ENCODE measurements around the gene PHOSPHO2. TPM values are rescaled to one million over a fixed set of nuclear protein-coding genes. Genes with fewer than 3 reads are reported as not detected.

PHOSPHO2 gene
- total RNA-seq, 5 donors from 2014 or later (not counting 1 experiment from before 2014, with no cell fraction given) = 3.6 to 8.6 (median 6.1) TPM

DNA sequence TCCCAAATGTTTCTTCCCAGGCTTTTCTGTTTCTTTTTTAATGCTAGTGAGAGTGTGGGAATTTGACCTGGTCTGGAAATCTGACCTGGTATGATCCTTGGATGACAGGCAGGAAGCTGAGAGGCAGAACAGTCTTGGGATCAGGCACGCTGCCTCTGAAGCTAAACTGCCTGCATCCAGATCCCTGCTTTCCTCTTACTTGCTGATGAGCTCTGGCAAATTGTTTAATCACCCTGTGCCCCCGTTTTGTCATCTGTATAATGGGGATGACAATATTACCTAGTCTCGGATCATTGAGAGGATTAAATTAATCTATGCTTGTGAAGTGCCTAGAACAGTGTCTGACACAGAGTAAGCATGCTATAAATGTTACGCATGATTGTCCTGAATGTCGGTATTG is 42.6 kb downstream of the PHOSPHO2 start:
- CTCF ChIA-PET = no interaction called here
- Mint-ChIP-seq H3K9me3 (no peaks in the 10 kb centered on the region), H3K36me3 (no peaks in the 10 kb centered on the region), H3K27me3 (peaks cover 19 to 28% of the 10 kb centered on the region in 2 donors), H3K4me1 (peaks cover 16 to 20% (median 18%) of the 10 kb centered on the region in 3 donors), H3K27ac (no peak overlapping the region), H3K4me3 (no peak overlapping the region)
- DNase-seq = no peak
- H3K9me3 ChIP-seq = no peaks in the 10 kb centered on the region
- no peak overlapping the region for H3K27ac ChIP-seq (ENCODE audit: low read length)
- H3K4me1 ChIP-seq (ENCODE audit: control insufficient read depth in 1 of 2, extremely low read depth in 1 of 2, insufficient read depth in 2 of 2, low read length in 2 of 2) = peaks cover 3 to 13% of the 10 kb centered on the region in 2 experiments
- WGBS (ENCODE audit: insufficient coverage) = 88% methylated on average over 4 of the region's 5 CpGs
- no peaks in the 10 kb centered on the region for H3K36me3 ChIP-seq (ENCODE audit: control insufficient read depth in 2 of 2, extremely low read depth in 1 of 2, insufficient read depth in 1 of 2, low read length in 1 of 2)
- peaks cover 0 to 13% of the 10 kb centered on the region in 2 experiments for H3K27me3 ChIP-seq (replicated peaks in 1 of 2; ENCODE audit: control insufficient read depth in 2 of 2, extremely low read depth in 1 of 2, insufficient read depth in 2 of 2, low read length in 1 of 2)
- POLR2A ChIA-PET = interaction anchor here in 1 of 2 donors (0.6 kb wide), 1 partner anchor 39 kb away, joined by 3 read pairs; no protein-coding TSS in a partner anchor
- no peak overlapping the region for H3K4me3 ChIP-seq (ENCODE audit: control insufficient read depth in 1 of 2, extremely low read depth in 1 of 2, low read length in 1 of 2)
- no peak for ATAC-seq (replicated peaks in 1 of 4)

DNA sequence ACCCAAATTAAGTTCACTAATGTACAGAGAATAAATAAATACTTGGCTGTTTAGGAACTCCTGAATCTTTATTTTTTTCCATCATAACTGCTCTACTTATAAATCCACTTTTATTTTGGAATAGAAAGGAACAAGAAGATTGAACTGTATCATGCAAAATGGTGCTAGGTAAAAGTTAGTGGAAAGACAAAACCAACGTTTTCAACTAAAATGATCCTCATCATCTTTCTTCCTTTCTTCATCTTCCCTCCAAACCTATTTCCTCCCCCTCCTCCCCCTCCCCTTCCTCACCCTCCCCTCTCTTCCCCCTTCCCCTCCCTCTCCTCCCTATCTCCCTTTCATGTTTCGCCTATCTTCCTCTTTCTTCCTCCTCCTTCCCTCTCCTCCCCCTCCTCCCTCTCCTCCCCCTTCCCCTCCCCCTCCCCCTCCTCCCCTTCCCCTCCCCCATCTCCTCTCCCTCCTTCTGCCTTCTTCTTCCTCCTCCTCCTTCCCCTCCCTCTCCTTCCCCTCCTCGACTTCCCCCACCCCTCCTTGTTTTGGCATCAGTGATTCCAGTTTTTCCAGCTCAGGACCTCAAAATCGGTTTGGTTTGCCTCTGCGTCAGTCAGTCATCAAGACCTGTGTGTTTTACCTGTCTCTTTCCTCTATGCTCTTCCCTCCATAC is 44.4 kb downstream of the PHOSPHO2 start:
- Mint-ChIP-seq H3K27me3 (peaks cover 14 to 18% of the 10 kb centered on the region in 2 donors), H3K27ac (no peak overlapping the region), H3K4me3 (no peak overlapping the region), H3K4me1 (peaks cover under 1 to 5% (median 5%) of the 10 kb centered on the region in 3 donors), H3K9me3 (no peaks in the 10 kb centered on the region), H3K36me3 (no peaks in the 10 kb centered on the region)
- DNase-seq (no peak), ATAC-seq (replicated peaks in 1 of 4) (no peak)
- CTCF ChIA-PET = no interaction called here
- no peaks in the 10 kb centered on the region for H3K9me3 ChIP-seq
- POLR2A ChIA-PET = no interaction called here
- H3K27ac ChIP-seq (ENCODE audit: low read length) = no peak overlapping the region
- no peaks in the 10 kb centered on the region for H3K36me3 ChIP-seq (ENCODE audit: control insufficient read depth in 2 of 2, extremely low read depth in 1 of 2, insufficient read depth in 1 of 2, low read length in 1 of 2)
- H3K27me3 ChIP-seq (replicated peaks in 1 of 2; ENCODE audit: control insufficient read depth in 2 of 2, extremely low read depth in 1 of 2, insufficient read depth in 2 of 2, low read length in 1 of 2) = peaks cover 0 to 4% of the 10 kb centered on the region in 2 experiments
- H3K4me3 ChIP-seq (ENCODE audit: control insufficient read depth in 1 of 2, extremely low read depth in 1 of 2, low read length in 1 of 2) = no peak overlapping the region
- peaks cover 0 to 4% of the 10 kb centered on the region in 2 experiments for H3K4me1 ChIP-seq (ENCODE audit: control insufficient read depth in 1 of 2, extremely low read depth in 1 of 2, insufficient read depth in 2 of 2, low read length in 2 of 2)
- WGBS (ENCODE audit: insufficient coverage) = 97% methylated on average over 3 of the region's 5 CpGs

DNA sequence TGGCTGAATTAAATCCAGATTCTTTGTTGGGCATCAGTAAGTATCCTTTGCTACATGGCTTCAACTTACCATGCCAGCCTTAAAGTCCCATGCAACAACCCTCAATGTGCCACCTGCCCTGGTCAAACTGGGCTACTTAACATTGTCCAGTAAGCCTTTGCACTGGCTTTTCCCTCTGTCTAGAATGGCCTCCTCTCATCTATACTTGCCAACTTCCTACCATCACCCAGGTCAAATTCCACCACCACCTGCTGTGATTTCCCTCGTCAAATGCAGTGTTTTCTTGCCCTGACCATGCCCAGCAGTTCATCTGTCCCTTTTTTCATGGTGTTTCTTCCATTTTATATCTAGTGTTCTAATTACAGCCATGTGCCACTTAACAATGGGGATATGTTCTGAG is 45.1 kb downstream of the PHOSPHO2 start:
- H3K4me1 Mint-ChIP-seq = peaks cover 0 to 4% (median 4%) of the 10 kb centered on the region in 3 donors
- Histone ChIP-seq H3K9me3 (no peaks in the 10 kb centered on the region), H3K27ac (ENCODE audit: low read length) (no peak overlapping the region), H3K4me1 (ENCODE audit: control insufficient read depth in 1 of 2, extremely low read depth in 1 of 2, insufficient read depth in 2 of 2, low read length in 2 of 2) (peaks cover 0 to 4% of the 10 kb centered on the region in 2 experiments), H3K27me3 (replicated peaks in 1 of 2; ENCODE audit: control insufficient read depth in 2 of 2, extremely low read depth in 1 of 2, insufficient read depth in 2 of 2, low read length in 1 of 2) (peaks cover 0 to 3% of the 10 kb centered on the region in 2 experiments), H3K4me3 (ENCODE audit: control insufficient read depth in 1 of 2, extremely low read depth in 1 of 2, low read length in 1 of 2) (no peak overlapping the region), H3K36me3 (ENCODE audit: control insufficient read depth in 2 of 2, extremely low read depth in 1 of 2, insufficient read depth in 1 of 2, low read length in 1 of 2) (no peaks in the 10 kb centered on the region)
- DNase-seq = no peak
- H3K9me3 Mint-ChIP-seq = no peaks in the 10 kb centered on the region
- H3K27me3 Mint-ChIP-seq = peaks cover 14 to 17% of the 10 kb centered on the region in 2 donors
- 100% methylated on average over 1 of the region's 1 CpG for WGBS (ENCODE audit: insufficient coverage)
- ChIA-PET POLR2A (no interaction called here), CTCF (no interaction called here)
- H3K27ac Mint-ChIP-seq = no peak overlapping the region
- H3K36me3 Mint-ChIP-seq = peaks cover 4% of the 10 kb centered on the region
- ATAC-seq (replicated peaks in 1 of 4) = no peak
- H3K4me3 Mint-ChIP-seq = no peak overlapping the region

DNA sequence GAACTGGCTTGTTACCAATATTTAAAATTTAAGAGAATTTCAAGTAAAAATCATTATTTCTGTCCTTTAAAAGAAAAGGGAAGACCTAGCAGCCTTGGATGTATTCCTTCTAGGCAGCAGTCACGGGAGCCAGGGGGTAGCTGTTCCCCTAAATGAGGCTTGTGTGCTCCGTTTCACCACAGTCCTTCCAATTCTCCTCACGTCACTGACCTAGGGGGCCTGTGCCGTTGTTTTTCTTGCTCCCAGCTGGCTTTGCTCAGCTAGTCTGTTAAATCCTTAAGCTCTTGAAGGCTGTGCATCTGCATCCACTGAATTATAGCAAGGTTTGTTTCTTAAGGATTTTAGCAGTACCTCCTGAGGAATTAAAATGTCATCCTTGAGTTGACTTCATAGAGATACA is 49.3 kb downstream of the PHOSPHO2 start:
- WGBS (ENCODE audit: insufficient coverage) = no CpG with 5 or more reads among the region's 4 CpGs
- no peaks in the 10 kb centered on the region for H3K36me3 ChIP-seq (ENCODE audit: control insufficient read depth in 2 of 2, extremely low read depth in 1 of 2, insufficient read depth in 1 of 2, low read length in 1 of 2)
- ChIA-PET CTCF (interaction anchor here in 1 of 2 donors (0.7 kb wide), 1 partner anchor 47 kb away, joined by 3 read pairs; no protein-coding TSS in a partner anchor), POLR2A (interaction anchor here (0.5 to 1.1 kb wide), 4 partner anchors 20 to 323 kb away, joined by 3 to 4 read pairs (median 3); no protein-coding TSS in a partner anchor)
- H3K27me3 ChIP-seq (replicated peaks in 1 of 2; ENCODE audit: control insufficient read depth in 2 of 2, extremely low read depth in 1 of 2, insufficient read depth in 2 of 2, low read length in 1 of 2) = no peaks in the 10 kb centered on the region
- Mint-ChIP-seq H3K4me3 (no peak overlapping the region), H3K4me1 (no peaks in the 10 kb centered on the region), H3K36me3 (peaks cover 4% of the 10 kb centered on the region), H3K27ac (no peak overlapping the region), H3K27me3 (no peaks in the 10 kb centered on the region), H3K9me3 (no peaks in the 10 kb centered on the region)
- no peak overlapping the region for H3K27ac ChIP-seq (ENCODE audit: low read length)
- no peaks in the 10 kb centered on the region for H3K9me3 ChIP-seq
- H3K4me3 ChIP-seq (ENCODE audit: control insufficient read depth in 1 of 2, extremely low read depth in 1 of 2, low read length in 1 of 2) = no peak overlapping the region
- no peaks in the 10 kb centered on the region for H3K4me1 ChIP-seq (ENCODE audit: control insufficient read depth in 1 of 2, extremely low read depth in 1 of 2, insufficient read depth in 2 of 2, low read length in 2 of 2)
- DNase-seq = no peak
- no peak for ATAC-seq (replicated peaks in 1 of 4)

DNA sequence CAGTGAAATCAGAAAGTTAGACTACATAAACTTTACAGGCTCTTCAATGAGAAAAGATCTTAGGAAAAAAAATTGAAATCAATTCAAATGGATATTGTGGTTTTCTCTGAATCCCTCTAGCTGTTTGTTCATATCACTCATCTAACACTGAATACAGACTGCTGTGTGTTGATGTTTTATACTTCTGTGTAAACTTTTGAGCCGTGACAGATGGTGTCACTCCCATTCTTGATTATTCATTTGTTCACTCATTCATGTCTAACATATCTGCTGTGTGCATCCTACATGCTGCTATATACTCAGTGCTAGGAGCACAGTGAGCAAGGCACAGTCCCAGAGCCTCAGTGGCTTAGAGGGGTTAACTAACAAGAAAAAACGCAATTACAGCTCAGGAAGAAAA is 52.0 kb downstream of the PHOSPHO2 start:
- POLR2A ChIA-PET = interaction anchor here in 1 of 2 donors (0.7 kb wide), 1 partner anchor 11 kb away, joined by 3 read pairs; no protein-coding TSS in a partner anchor
- Histone ChIP-seq H3K27me3 (replicated peaks in 1 of 2; ENCODE audit: control insufficient read depth in 2 of 2, extremely low read depth in 1 of 2, insufficient read depth in 2 of 2, low read length in 1 of 2) (no peaks in the 10 kb centered on the region), H3K4me3 (ENCODE audit: control insufficient read depth in 1 of 2, extremely low read depth in 1 of 2, low read length in 1 of 2) (no peak overlapping the region), H3K27ac (ENCODE audit: low read length) (no peak overlapping the region), H3K36me3 (ENCODE audit: control insufficient read depth in 2 of 2, extremely low read depth in 1 of 2, insufficient read depth in 1 of 2, low read length in 1 of 2) (no peaks in the 10 kb centered on the region), H3K4me1 (ENCODE audit: control insufficient read depth in 1 of 2, extremely low read depth in 1 of 2, insufficient read depth in 2 of 2, low read length in 2 of 2) (no peaks in the 10 kb centered on the region), H3K9me3 (no peaks in the 10 kb centered on the region)
- Mint-ChIP-seq H3K27me3 (no peaks in the 10 kb centered on the region), H3K4me3 (no peak overlapping the region), H3K27ac (no peak overlapping the region), H3K36me3 (peaks cover 4% of the 10 kb centered on the region), H3K9me3 (no peaks in the 10 kb centered on the region), H3K4me1 (no peaks in the 10 kb centered on the region)
- DNase-seq = no peak
- ATAC-seq (replicated peaks in 1 of 4) = no peak
- CTCF ChIA-PET = no interaction called here
- WGBS (ENCODE audit: insufficient coverage) = no CpG with 5 or more reads among the region's 2 CpGs

DNA sequence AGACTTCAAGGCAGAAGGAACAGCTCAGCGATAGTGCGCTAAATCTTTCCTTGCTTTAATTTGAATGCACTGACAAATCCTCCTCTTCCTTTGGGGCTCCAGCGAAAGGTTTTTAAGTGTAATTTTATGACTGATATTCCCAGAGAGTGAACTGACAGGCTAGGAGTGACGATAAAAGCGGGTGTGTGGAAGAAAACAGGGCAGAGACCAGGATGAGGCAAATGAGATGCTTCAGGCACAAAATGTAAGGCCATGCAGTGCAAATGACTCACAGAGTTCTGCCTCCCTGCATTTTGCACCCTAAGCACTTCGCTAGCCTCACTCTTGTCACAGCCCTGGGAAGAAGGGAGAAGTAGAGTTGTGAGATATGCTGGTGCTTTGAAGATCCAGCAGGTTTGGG is 54.0 kb downstream of the PHOSPHO2 start:
- H3K27me3 Mint-ChIP-seq = no peaks in the 10 kb centered on the region
- ChIA-PET POLR2A (no interaction called here), CTCF (no interaction called here)
- H3K4me3 Mint-ChIP-seq = no peak overlapping the region
- H3K27ac ChIP-seq (ENCODE audit: low read length) = no peak overlapping the region
- H3K27me3 ChIP-seq (replicated peaks in 1 of 2; ENCODE audit: control insufficient read depth in 2 of 2, extremely low read depth in 1 of 2, insufficient read depth in 2 of 2, low read length in 1 of 2) = no peaks in the 10 kb centered on the region
- no peaks in the 10 kb centered on the region for H3K9me3 Mint-ChIP-seq
- H3K36me3 ChIP-seq (ENCODE audit: control insufficient read depth in 2 of 2, extremely low read depth in 1 of 2, insufficient read depth in 1 of 2, low read length in 1 of 2) = no peaks in the 10 kb centered on the region
- H3K9me3 ChIP-seq = no peaks in the 10 kb centered on the region
- WGBS (ENCODE audit: insufficient coverage) = 42% methylated on average over 2 of the region's 6 CpGs
- no peak overlapping the region for H3K4me3 ChIP-seq (ENCODE audit: control insufficient read depth in 1 of 2, extremely low read depth in 1 of 2, low read length in 1 of 2)
- H3K4me1 ChIP-seq (ENCODE audit: control insufficient read depth in 1 of 2, extremely low read depth in 1 of 2, insufficient read depth in 2 of 2, low read length in 2 of 2) = no peaks in the 10 kb centered on the region
- ATAC-seq (replicated peaks in 1 of 4) (no peak), DNase-seq (no peak)
- H3K4me1 Mint-ChIP-seq = no peaks in the 10 kb centered on the region
- H3K27ac Mint-ChIP-seq = no peak overlapping the region
- H3K36me3 Mint-ChIP-seq = peaks cover 4% of the 10 kb centered on the region
